ENCODE results near the gene RRP15.

- TF ChIP-seq SRF (IDR thresholded peaks at IDR 0.05; ENCODE audit: low read depth) (no peak), RAD21 (IDR thresholded peaks at IDR 0.05; ENCODE audit: low read depth) (no peak), YY1 (IDR thresholded peaks at IDR 0.05; ENCODE audit: extremely low read depth, insufficient replicate concordance, low read depth, low read length) (no peak), EZH2 (IDR thresholded peaks at IDR 0.05) (no peak), POLR2A (IDR thresholded peaks at IDR 0.05; ENCODE audit: borderline replicate concordance, extremely low read depth, insufficient read depth, insufficient read length) (no peak), POLR2AphosphoS5 (IDR thresholded peaks at IDR 0.05; ENCODE audit: low read depth, low read length) (no peak), ELF1 (IDR thresholded peaks at IDR 0.05; ENCODE audit: borderline replicate concordance, low read depth) (no peak), CEBPB (IDR thresholded peaks at IDR 0.05; ENCODE audit: low read depth) (no peak), MAX (IDR thresholded peaks at IDR 0.05) (no peak)
- TF ChIP-seq, protein P1, sequence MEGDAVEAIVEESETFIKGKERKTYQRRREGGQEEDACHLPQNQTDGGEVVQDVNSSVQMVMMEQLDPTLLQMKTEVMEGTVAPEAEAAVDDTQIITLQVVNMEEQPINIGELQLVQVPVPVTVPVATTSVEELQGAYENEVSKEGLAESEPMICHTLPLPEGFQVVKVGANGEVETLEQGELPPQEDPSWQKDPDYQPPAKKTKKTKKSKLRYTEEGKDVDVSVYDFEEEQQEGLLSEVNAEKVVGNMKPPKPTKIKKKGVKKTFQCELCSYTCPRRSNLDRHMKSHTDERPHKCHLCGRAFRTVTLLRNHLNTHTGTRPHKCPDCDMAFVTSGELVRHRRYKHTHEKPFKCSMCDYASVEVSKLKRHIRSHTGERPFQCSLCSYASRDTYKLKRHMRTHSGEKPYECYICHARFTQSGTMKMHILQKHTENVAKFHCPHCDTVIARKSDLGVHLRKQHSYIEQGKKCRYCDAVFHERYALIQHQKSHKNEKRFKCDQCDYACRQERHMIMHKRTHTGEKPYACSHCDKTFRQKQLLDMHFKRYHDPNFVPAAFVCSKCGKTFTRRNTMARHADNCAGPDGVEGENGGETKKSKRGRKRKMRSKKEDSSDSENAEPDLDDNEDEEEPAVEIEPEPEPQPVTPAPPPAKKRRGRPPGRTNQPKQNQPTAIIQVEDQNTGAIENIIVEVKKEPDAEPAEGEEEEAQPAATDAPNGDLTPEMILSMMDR (IDR thresholded peaks at IDR 0.05 in 2 of 3, conservative IDR thresholded peaks at IDR 0.05 in 1 of 3; ENCODE audit: borderline replicate concordance in 1 of 3, insufficient read depth in 1 of 3, low read depth in 2 of 3, low read length in 2 of 3) = no peak
- TF ChIP-seq, protein P2, sequence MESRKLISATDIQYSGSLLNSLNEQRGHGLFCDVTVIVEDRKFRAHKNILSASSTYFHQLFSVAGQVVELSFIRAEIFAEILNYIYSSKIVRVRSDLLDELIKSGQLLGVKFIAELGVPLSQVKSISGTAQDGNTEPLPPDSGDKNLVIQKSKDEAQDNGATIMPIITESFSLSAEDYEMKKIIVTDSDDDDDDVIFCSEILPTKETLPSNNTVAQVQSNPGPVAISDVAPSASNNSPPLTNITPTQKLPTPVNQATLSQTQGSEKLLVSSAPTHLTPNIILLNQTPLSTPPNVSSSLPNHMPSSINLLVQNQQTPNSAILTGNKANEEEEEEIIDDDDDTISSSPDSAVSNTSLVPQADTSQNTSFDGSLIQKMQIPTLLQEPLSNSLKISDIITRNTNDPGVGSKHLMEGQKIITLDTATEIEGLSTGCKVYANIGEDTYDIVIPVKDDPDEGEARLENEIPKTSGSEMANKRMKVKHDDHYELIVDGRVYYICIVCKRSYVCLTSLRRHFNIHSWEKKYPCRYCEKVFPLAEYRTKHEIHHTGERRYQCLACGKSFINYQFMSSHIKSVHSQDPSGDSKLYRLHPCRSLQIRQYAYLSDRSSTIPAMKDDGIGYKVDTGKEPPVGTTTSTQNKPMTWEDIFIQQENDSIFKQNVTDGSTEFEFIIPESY (IDR thresholded peaks at IDR 0.05; ENCODE audit: extremely low read depth, insufficient replicate concordance, low read length) = no peak
- TF ChIP-seq, protein P3, sequence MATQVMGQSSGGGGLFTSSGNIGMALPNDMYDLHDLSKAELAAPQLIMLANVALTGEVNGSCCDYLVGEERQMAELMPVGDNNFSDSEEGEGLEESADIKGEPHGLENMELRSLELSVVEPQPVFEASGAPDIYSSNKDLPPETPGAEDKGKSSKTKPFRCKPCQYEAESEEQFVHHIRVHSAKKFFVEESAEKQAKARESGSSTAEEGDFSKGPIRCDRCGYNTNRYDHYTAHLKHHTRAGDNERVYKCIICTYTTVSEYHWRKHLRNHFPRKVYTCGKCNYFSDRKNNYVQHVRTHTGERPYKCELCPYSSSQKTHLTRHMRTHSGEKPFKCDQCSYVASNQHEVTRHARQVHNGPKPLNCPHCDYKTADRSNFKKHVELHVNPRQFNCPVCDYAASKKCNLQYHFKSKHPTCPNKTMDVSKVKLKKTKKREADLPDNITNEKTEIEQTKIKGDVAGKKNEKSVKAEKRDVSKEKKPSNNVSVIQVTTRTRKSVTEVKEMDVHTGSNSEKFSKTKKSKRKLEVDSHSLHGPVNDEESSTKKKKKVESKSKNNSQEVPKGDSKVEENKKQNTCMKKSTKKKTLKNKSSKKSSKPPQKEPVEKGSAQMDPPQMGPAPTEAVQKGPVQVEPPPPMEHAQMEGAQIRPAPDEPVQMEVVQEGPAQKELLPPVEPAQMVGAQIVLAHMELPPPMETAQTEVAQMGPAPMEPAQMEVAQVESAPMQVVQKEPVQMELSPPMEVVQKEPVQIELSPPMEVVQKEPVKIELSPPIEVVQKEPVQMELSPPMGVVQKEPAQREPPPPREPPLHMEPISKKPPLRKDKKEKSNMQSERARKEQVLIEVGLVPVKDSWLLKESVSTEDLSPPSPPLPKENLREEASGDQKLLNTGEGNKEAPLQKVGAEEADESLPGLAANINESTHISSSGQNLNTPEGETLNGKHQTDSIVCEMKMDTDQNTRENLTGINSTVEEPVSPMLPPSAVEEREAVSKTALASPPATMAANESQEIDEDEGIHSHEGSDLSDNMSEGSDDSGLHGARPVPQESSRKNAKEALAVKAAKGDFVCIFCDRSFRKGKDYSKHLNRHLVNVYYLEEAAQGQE (IDR thresholded peaks at IDR 0.05; ENCODE audit: low read depth) = no peak
Measured at GRCh38 chr1:218302155-218302554, 17.1 kb downstream of the RRP15 start.
